Heart left ventricle (tissue), 16 donors: ENCODE data around the gene STN1. TPM values are rescaled to one million over a fixed set of nuclear protein-coding genes. Genes with fewer than 3 reads are reported as not detected.
A peak's percentile ranks its signal among the peaks of the same experiment; 100 is the strongest.

Experiments used
- ATAC-seq, 4 donors: fragments of 200-7000 bp; cut with Tn5 transposase; one replicate each; pipeline ENCODE4 v1.9.1; 2020 to 2022; ENCODE audit warnings: moderate library complexity in 4 of 4, mild to moderate bottlenecking in 3 of 4, moderate number of reproducible peaks in 1 of 4
- DNase-seq, 5 donors: peaks; one replicate each; pipeline ENCODE4 v3.0.0-alpha.2; 2020
- H3K27ac ChIP-seq, 12 donors: fragments of 200-600 bp; sonication (generic) in 4 of 12; one replicate each; pipeline versions ENCODE4 v1.5.0 to v1.8.0; 2016 to 2022; ENCODE audit warnings: mild to moderate bottlenecking in 2 of 12
- H3K27me3 ChIP-seq, 9 donors: fragments of 200-600 bp; sonication (generic) in 2 of 9; one replicate each; pipeline versions ENCODE4 v1.5.1 to v1.8.0; 2016 to 2022; ENCODE audit warnings: mild to moderate bottlenecking in 3 of 9
- H3K36me3 ChIP-seq, 9 donors: fragments of 200-600 bp; sonication (generic) in 2 of 9; one replicate each; pipeline versions ENCODE4 v1.5.0 to v1.8.0; 2018 to 2022; ENCODE audit warnings: mild to moderate bottlenecking in 2 of 9
- H3K4me1 ChIP-seq, 12 donors: fragments of 200-600 bp; sonication (generic) in 4 of 12; one replicate each; pipeline versions ENCODE4 v1.5.0 to v1.8.0; 2016 to 2022; ENCODE audit warnings: mild to moderate bottlenecking in 3 of 12
- H3K4me3 ChIP-seq, 12 donors: fragments of 200-600 bp; sonication (generic) in 4 of 12; one replicate each; pipeline versions ENCODE4 v1.5.0 to v1.8.0; 2017 to 2022; ENCODE audit warnings: mild to moderate bottlenecking in 9 of 12, moderate library complexity in 4 of 12
- H3K9me3 ChIP-seq, 12 donors: fragments of 200-600 bp; sonication (generic) in 4 of 12; one replicate each; pipeline versions ENCODE4 v1.5.0 to v1.8.0; 2016 to 2022; ENCODE audit warnings: mild to moderate bottlenecking in 1 of 12
- CTCF ChIP-seq, 12 donors: fragments of 200-600 bp; sonication (generic) in 4 of 12; IDR thresholded peaks; one replicate each; pipeline versions ENCODE4 v1.5.0 to v1.8.0; 2018 to 2022; ENCODE audit warnings: antibody characterized with exemption in 12 of 12, mild to moderate bottlenecking in 5 of 12
- POLR2A ChIP-seq, 2 donors: fragments of 450-650 bp; IDR thresholded peaks; one replicate each; pipeline ENCODE4 v1.6.1; 2017; ENCODE audit warnings: antibody characterized with exemption in 2 of 2, mild to moderate bottlenecking in 2 of 2, moderate library complexity in 2 of 2
- WGBS, 4 donors: extraction: QIAGEN DNeasy Blood & Tissue Kit in 2 of 4; methylation state at CpG; one replicate each; pipeline versions ENCODE4 v1.1.5 to v1.1.7; 2013 to 2018; 5-methylcytosine and 5-hydroxymethylcytosine counted together
- intact Hi-C, 10 donors: fragments of 100-400 bp; cut with DNase I; formaldehyde crosslinking; loops; one replicate each; pipeline versions ENCODE4 v1.11.1 to v1.14.2; 2022
- polyA plus RNA-seq, 2 donors: library from polyadenylated mRNA; stranded (reverse); fragments of 200-250 nt; gene quantifications; one replicate each; pipeline ENCODE4 v1.2.3, GENCODE V29; 2013
- total RNA-seq, 9 donors: library from RNA; depleted of rRNA in 2 of 9; stranded (reverse); fragments of >200 nt in 2 of 9; fragmentation: NEBNext Ultra II Directional in 3 of 9; extraction: Animal tissue kit (Norgen Biotek cat#: 25700) in 3 of 9; gene quantifications; one replicate each; pipeline versions ENCODE4 v1.1.0 to v1.2.4, GENCODE V29; 2016 to 2023
- donor health status: ischemic (EF 13 %, LVEDD 7.1; RV severe dilation, severe dysfunction).
- donor health status: healthy with polysubstance abuse.
- donor health status: DM: no; HTN: yes; CAD: no.
- donor health status: DM: no; HTN: no; CAD: no.
- donor health status: ischemic (EF 25% LVEDD 6.9; RV normal size, moderate dysfunction).
- donor health status: ischemic (EF 25% LVEDD 5.7; RV mildly dilated, moderate dysfunction).
- donor health status: healthy.
- donor health status: DM: yes; HTN: yes; CAD: no.
- donor health status: ischemic (EF 35%, LVEDD 5.7; RV mildly dilated, moderate dysfunction).
- donor health status: nonischemic (EF 11% LVEDD 7.7; RV severe dilation, severe dysfunction).
- donor health status: DM: yes; HTN: yes; CAD: no.
- donor health status: PGD.
- donor health status: ischemic (EF 29% LVEDD 5.4; RV normal size, mild dysfunction).
- donor health status: nonischemic (EF 23%, LVEDD 6.1; RV moderate dilation, normal function).

Gene STN1
- total and polyA plus RNA-seq, 11 donors, result 23.1 to 53.1 (median 32.7) TPM

DNA sequence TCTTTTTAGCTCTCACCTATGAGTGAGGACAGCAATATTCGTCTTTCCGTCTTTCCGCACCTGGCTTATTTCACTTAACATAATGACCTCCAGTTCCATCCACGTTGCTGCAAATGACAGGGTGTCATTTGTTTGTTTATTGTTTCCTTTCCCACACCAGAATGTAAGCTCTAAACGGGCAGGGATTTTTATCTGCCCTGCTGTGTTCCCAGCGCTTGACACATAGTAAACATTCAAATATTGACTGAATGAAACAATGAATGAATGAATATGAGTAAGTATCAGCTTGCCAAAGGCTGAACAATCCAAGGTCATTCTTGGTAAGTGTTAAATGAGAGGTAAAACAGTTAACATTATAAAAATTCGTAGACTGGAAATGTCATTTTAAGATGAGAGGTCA, 75.4 kb downstream of the STN1 start:
- ATAC-seq, result no peak

GRCh38 chr10:103841519-103841918, 76.5 kb downstream of the STN1 start:
- TF ChIP-seq POLR2A (IDR thresholded peaks at IDR 0.05), result no peak
- no peak for TF ChIP-seq CTCF (IDR thresholded peaks at IDR 0.05)
- peak overlapping the region in 1 of 12 donors; percentile 80 for H3K27ac ChIP-seq
- ATAC-seq, result no peak
- intact Hi-C loops, result no loop called here
- H3K36me3 ChIP-seq, result no peaks in the 10 kb centered on the region
- no peak for DNase-seq
- H3K4me1 ChIP-seq, result peaks cover 17 to 95% (median 67%) of the 10 kb centered on the region in 12 donors
- WGBS, 4 donors, result 81 to 90% (median 89%) methylated on average over 7 of the region's 7 CpGs
- no peaks in the 10 kb centered on the region for H3K27me3 ChIP-seq
- no peaks in the 10 kb centered on the region for H3K9me3 ChIP-seq
- no peak overlapping the region for H3K4me3 ChIP-seq

More for the DNA sequence above, 75.4 kb downstream of the STN1 start:
- intact Hi-C loops, result no loop called here
- no peaks in the 10 kb centered on the region for H3K36me3 ChIP-seq
- peak overlapping the region in 7 of 12 donors; percentile 22 to 84 (median 74) for H3K27ac ChIP-seq
- no peak for DNase-seq
- TF ChIP-seq POLR2A (IDR thresholded peaks at IDR 0.05), result no peak
- no peak for TF ChIP-seq CTCF (IDR thresholded peaks at IDR 0.05)
- H3K27me3 ChIP-seq, result no peaks in the 10 kb centered on the region
- H3K4me3 ChIP-seq, result no peak overlapping the region
- H3K9me3 ChIP-seq, result no peaks in the 10 kb centered on the region
- 45 to 60% (median 52%) methylated on average over 7 of the region's 7 CpGs for WGBS, 4 donors
- peaks cover 17 to 90% (median 66%) of the 10 kb centered on the region in 12 donors for H3K4me1 ChIP-seq

GRCh38 chr10:103840740-103841070, 77.3 kb downstream of the STN1 start:
- DNase-seq (no peak), ATAC-seq (no peak)
- Histone ChIP-seq H3K4me1 (peaks cover 17 to 95% (median 67%) of the 10 kb centered on the region in 12 donors), H3K27ac (peak overlapping the region in 11 of 12 donors; percentile 45 to 87 (median 77)), H3K36me3 (no peaks in the 10 kb centered on the region), H3K4me3 (no peak overlapping the region), H3K9me3 (no peaks in the 10 kb centered on the region), H3K27me3 (no peaks in the 10 kb centered on the region)
- intact Hi-C loops, result no loop called here
- WGBS, 4 donors, result 45 to 68% (median 52%) methylated on average over 4 of the region's 4 CpGs
- TF ChIP-seq POLR2A (IDR thresholded peaks at IDR 0.05), result no peak
- no peak for TF ChIP-seq CTCF (IDR thresholded peaks at IDR 0.05)

DNA sequence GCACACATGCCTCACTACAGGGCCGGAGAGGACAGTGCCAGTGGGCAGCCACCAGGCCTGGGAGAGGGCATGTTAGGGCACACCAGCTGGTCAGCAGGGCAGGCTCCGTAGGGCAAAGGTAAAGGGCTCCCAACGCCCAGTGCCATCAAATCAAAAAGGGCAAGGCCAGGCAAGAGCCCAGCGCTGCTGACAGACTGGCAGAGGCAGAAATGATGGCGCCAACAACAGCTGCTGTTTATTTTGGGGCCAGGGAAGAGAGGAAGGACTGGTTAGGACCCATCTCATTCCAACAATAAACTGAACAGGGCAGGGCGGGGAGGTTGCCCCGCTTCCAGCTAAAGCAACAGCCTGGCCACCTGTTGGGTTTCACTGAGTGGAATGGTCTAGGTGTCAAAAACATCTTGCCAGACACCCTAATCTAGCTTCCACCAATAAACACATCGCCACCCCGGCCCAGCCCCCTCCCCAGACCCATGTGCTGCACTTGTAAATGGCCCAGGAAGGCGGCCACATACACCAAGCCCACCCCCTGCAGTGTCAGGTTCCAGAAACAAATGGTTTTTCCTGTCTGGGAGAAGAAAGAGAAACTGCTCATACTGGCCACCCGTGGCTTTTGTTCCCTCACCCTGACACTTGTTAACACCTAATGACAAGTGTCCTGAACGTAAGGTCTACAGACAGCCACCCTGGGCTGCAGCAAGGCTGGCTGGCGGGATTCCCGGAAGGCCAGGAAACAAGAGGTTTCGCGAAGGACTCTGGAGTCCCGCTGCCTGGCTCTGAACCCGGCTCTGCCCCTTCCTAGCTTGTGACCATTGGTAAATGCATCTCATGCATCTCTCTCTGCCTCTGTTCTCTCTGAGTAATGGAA, 77.9 kb downstream of the STN1 start:
- Histone ChIP-seq H3K9me3 (no peaks in the 10 kb centered on the region), H3K27ac (peak overlapping the region in 11 of 12 donors; percentile 45 to 87 (median 77)), H3K27me3 (no peaks in the 10 kb centered on the region), H3K36me3 (no peaks in the 10 kb centered on the region), H3K4me3 (peak overlapping the region in 1 of 12 donors; percentile 1), H3K4me1 (peaks cover 17 to 96% (median 69%) of the 10 kb centered on the region in 12 donors)
- DNase-seq (peak; percentile 68 to 89 (median 85)), ATAC-seq (peak; percentile 66 to 73 (median 68))
- 32 to 45% (median 42%) methylated on average over 17 to 18 of the region's 18 CpGs for WGBS, 4 donors
- intact Hi-C loops, result no loop called here
- TF ChIP-seq CTCF (IDR thresholded peaks at IDR 0.05), result no peak
